ENCODE data around the gene BRS3. TPM values are rescaled to one million over a fixed set of nuclear protein-coding genes. Genes with fewer than 3 reads are reported as not detected.

BRS3 gene
- total and polyA plus RNA-seq, 2 donors (not counting 1 experiment from before 2014, with no cell fraction given) = not detected

- DNase-seq = no peak
- Mint-ChIP-seq H3K4me1 (no peaks in the 10 kb centered on the region), H3K9me3 (ENCODE audit: insufficient read depth) (no peaks in the 10 kb centered on the region), H3K27ac (no peak overlapping the region), H3K27me3 (peaks cover 3% of the 10 kb centered on the region), H3K4me3 (no peak overlapping the region)
- Histone ChIP-seq H3K79me2 (ENCODE audit: control insufficient read depth, insufficient read depth, low read length) (no peaks in the 10 kb centered on the region), H3K4me2 (replicated peaks; ENCODE audit: low read depth, low read length, poor library complexity, severe bottlenecking) (no peak overlapping the region), H4K20me1 (ENCODE audit: control insufficient read depth, insufficient read depth, low read length, poor library complexity, severe bottlenecking) (no peaks in the 10 kb centered on the region), H2AFZ (ENCODE audit: insufficient read depth, low read depth, low read length, poor library complexity, severe bottlenecking) (no peak overlapping the region), H3K27me3 (replicated peaks in 1 of 4; ENCODE audit: control extremely low read depth in 1 of 4, control insufficient read depth in 3 of 4, insufficient read depth in 4 of 4, low read length in 3 of 4) (no peaks in the 10 kb centered on the region), H3K36me3 (replicated peaks in 1 of 2; ENCODE audit: control extremely low read depth in 1 of 2, control insufficient read depth in 1 of 2, extremely low read depth in 1 of 2, insufficient read depth in 2 of 2, low read length in 1 of 2) (no peaks in the 10 kb centered on the region), H3K9ac (ENCODE audit: low read length) (no peak overlapping the region), H3K27ac (ENCODE audit: low read length in 2 of 2) (no peak overlapping the region), H3K4me3 (ENCODE audit: control extremely low read depth in 1 of 5, extremely low read depth in 1 of 5, insufficient read depth in 1 of 5, low read depth in 2 of 5, low read length in 4 of 5) (no peak overlapping the region), H3K4me1 (ENCODE audit: control insufficient read depth in 2 of 2, insufficient read depth in 2 of 2, low read length in 2 of 2) (no peaks in the 10 kb centered on the region), H3K9me3 (ENCODE audit: control extremely low read depth in 1 of 3, control insufficient read depth in 2 of 3, insufficient read depth in 1 of 3, low read length in 2 of 3) (no peaks in the 10 kb centered on the region)
- ChIA-PET POLR2A (no interaction called here), CTCF (no interaction called here)
- no peak for ATAC-seq (ENCODE audit: low read depth)
- intact Hi-C loops (cut with micrococcal nuclease) = no loop called here
- TF ChIP-seq EZH2 (IDR thresholded peaks at IDR 0.05; ENCODE audit: borderline replicate concordance, insufficient read depth, low read depth, low read length, poor library complexity, severe bottlenecking) (no peak), CTCF (IDR thresholded peaks at IDR 0.05) (no peak)
- WGBS (ENCODE audit: insufficient coverage) = no CpG with 5 or more reads among the region's 3 CpGs
These were observed 20.4 kb upstream of the BRS3 start for GRCh38 chrX:136467303-136467702.

GRCh38 chrX:136468391-136469103 lies 19.2 kb upstream of the BRS3 start:
- H3K27ac ChIP-seq (ENCODE audit: low read length in 2 of 2) = no peak overlapping the region
- H3K4me3 Mint-ChIP-seq = no peak overlapping the region
- DNase-seq = no peak
- no peak overlapping the region for H3K27ac Mint-ChIP-seq
- POLR2A ChIA-PET = no interaction called here
- H3K9me3 Mint-ChIP-seq (ENCODE audit: insufficient read depth) = no peaks in the 10 kb centered on the region
- CTCF ChIA-PET = interaction anchor here (0.6 kb wide), 1 partner anchor 500 kb away, joined by 4 read pairs; no protein-coding TSS in a partner anchor
- no peak overlapping the region for H2AFZ ChIP-seq (ENCODE audit: insufficient read depth, low read depth, low read length, poor library complexity, severe bottlenecking)
- no peaks in the 10 kb centered on the region for H3K36me3 ChIP-seq (replicated peaks in 1 of 2; ENCODE audit: control extremely low read depth in 1 of 2, control insufficient read depth in 1 of 2, extremely low read depth in 1 of 2, insufficient read depth in 2 of 2, low read length in 1 of 2)
- no peak overlapping the region for H3K4me3 ChIP-seq (ENCODE audit: control extremely low read depth in 1 of 5, extremely low read depth in 1 of 5, insufficient read depth in 1 of 5, low read depth in 2 of 5, low read length in 4 of 5)
- H3K27me3 Mint-ChIP-seq = peaks cover 3% of the 10 kb centered on the region
- no peak overlapping the region for H3K9ac ChIP-seq (ENCODE audit: low read length)
- no peaks in the 10 kb centered on the region for H4K20me1 ChIP-seq (ENCODE audit: control insufficient read depth, insufficient read depth, low read length, poor library complexity, severe bottlenecking)
- no peaks in the 10 kb centered on the region for H3K9me3 ChIP-seq (ENCODE audit: control extremely low read depth in 1 of 3, control insufficient read depth in 2 of 3, insufficient read depth in 1 of 3, low read length in 2 of 3)
- WGBS (ENCODE audit: insufficient coverage) = no CpG with 5 or more reads among the region's 2 CpGs
- no peaks in the 10 kb centered on the region for H3K79me2 ChIP-seq (ENCODE audit: control insufficient read depth, insufficient read depth, low read length)
- TF ChIP-seq CTCF (IDR thresholded peaks at IDR 0.05) (no peak), EZH2 (IDR thresholded peaks at IDR 0.05; ENCODE audit: borderline replicate concordance, insufficient read depth, low read depth, low read length, poor library complexity, severe bottlenecking) (no peak)
- intact Hi-C loops (cut with micrococcal nuclease) = no loop called here
- H3K4me1 ChIP-seq (ENCODE audit: control insufficient read depth in 2 of 2, insufficient read depth in 2 of 2, low read length in 2 of 2) = no peaks in the 10 kb centered on the region
- no peaks in the 10 kb centered on the region for H3K4me1 Mint-ChIP-seq
- H3K27me3 ChIP-seq (replicated peaks in 1 of 4; ENCODE audit: control extremely low read depth in 1 of 4, control insufficient read depth in 3 of 4, insufficient read depth in 4 of 4, low read length in 3 of 4) = no peaks in the 10 kb centered on the region
- H3K4me2 ChIP-seq (replicated peaks; ENCODE audit: low read depth, low read length, poor library complexity, severe bottlenecking) = no peak overlapping the region
- no peak for ATAC-seq (ENCODE audit: low read depth)

Measured in B cell (primary cell).